BE2C (cell line): ENCODE data around the gene EEFSEC.

ENCODE experiments used
- DNase-seq: peaks from one replicate; pipeline ENCODE4 v3.0.0-alpha.2; 2020
- H3K27me3 ChIP-seq: fragments of 250-450 bp; sonication (Bioruptor Pico); 2 replicates; pipeline ENCODE4 v1.5.1; 2020; ENCODE audit warnings: mild to moderate bottlenecking
- H3K36me3 ChIP-seq: fragments of 250-450 bp; sonication (Bioruptor Pico); 2 replicates; pipeline ENCODE4 v1.5.1; 2020; ENCODE audit warnings: mild to moderate bottlenecking
- H3K4me1 ChIP-seq: fragments of 250-450 bp; sonication (Bioruptor Pico); 2 replicates; pipeline ENCODE4 v1.5.1; 2020
- H3K4me3 ChIP-seq: 2 replicates; pipeline ENCODE4 v1.5.1; 2011; ENCODE audit warnings: low read depth, low read length
- H3K9me3 ChIP-seq: fragments of 250-450 bp; sonication (Bioruptor Pico); 2 replicates; pipeline ENCODE4 v1.5.1; 2020
- TF ChIP-seq, protein P1 (sequence below): IDR thresholded peaks from 2 replicates; pipeline ENCODE4 v1.5.1; 2012; ENCODE audit warnings: mild to moderate bottlenecking, low read depth, low read length

Gene EEFSEC

DNA sequence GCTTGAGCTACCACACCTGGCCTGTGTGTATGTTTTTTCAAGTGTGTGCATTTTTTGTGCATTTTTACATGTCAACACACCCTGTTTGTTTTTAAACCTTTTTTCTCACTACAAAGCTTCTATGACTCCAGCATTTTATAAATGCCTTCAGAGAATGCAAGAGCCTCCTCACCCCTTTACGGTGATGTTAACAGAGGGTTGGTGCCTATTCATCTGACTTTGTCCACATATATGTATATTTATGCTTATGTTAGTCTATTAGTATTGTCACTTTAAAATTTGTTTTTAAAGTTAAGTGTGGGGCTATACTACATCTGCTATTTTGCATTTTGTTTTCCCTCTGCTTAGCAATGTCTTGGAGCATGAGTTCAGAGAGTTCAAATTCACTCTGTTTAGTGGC is 45.8 kb downstream of the EEFSEC start:
- Histone ChIP-seq H3K4me3 (no peak overlapping the region), H3K9me3 (no peaks in the 10 kb centered on the region), H3K4me1 (peaks cover 12% of the 10 kb centered on the region), H3K27me3 (no peaks in the 10 kb centered on the region), H3K36me3 (no peaks in the 10 kb centered on the region)
- TF ChIP-seq, protein P1, sequence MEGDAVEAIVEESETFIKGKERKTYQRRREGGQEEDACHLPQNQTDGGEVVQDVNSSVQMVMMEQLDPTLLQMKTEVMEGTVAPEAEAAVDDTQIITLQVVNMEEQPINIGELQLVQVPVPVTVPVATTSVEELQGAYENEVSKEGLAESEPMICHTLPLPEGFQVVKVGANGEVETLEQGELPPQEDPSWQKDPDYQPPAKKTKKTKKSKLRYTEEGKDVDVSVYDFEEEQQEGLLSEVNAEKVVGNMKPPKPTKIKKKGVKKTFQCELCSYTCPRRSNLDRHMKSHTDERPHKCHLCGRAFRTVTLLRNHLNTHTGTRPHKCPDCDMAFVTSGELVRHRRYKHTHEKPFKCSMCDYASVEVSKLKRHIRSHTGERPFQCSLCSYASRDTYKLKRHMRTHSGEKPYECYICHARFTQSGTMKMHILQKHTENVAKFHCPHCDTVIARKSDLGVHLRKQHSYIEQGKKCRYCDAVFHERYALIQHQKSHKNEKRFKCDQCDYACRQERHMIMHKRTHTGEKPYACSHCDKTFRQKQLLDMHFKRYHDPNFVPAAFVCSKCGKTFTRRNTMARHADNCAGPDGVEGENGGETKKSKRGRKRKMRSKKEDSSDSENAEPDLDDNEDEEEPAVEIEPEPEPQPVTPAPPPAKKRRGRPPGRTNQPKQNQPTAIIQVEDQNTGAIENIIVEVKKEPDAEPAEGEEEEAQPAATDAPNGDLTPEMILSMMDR = no peak
- DNase-seq = no peak

- Histone ChIP-seq H3K9me3 (no peaks in the 10 kb centered on the region), H3K27me3 (no peaks in the 10 kb centered on the region), H3K36me3 (no peaks in the 10 kb centered on the region), H3K4me1 (no peaks in the 10 kb centered on the region), H3K4me3 (no peak overlapping the region)
- TF ChIP-seq, protein P1 = no peak
- DNase-seq = no peak
Observed at GRCh38 chr3:128201158-128201755, 48.0 kb downstream of the EEFSEC start.

- Histone ChIP-seq H3K9me3 (no peaks in the 10 kb centered on the region), H3K4me3 (no peak overlapping the region), H3K27me3 (no peaks in the 10 kb centered on the region), H3K36me3 (no peaks in the 10 kb centered on the region), H3K4me1 (0 out of 2 replicates have a peak, but pooled peaks cover 5% of the 10 kb centered on the region)
- TF ChIP-seq, protein P1 = no peak
- DNase-seq = no peak
Observed at GRCh38 chr3:128203169-128203568, 49.9 kb downstream of the EEFSEC start.

DNA sequence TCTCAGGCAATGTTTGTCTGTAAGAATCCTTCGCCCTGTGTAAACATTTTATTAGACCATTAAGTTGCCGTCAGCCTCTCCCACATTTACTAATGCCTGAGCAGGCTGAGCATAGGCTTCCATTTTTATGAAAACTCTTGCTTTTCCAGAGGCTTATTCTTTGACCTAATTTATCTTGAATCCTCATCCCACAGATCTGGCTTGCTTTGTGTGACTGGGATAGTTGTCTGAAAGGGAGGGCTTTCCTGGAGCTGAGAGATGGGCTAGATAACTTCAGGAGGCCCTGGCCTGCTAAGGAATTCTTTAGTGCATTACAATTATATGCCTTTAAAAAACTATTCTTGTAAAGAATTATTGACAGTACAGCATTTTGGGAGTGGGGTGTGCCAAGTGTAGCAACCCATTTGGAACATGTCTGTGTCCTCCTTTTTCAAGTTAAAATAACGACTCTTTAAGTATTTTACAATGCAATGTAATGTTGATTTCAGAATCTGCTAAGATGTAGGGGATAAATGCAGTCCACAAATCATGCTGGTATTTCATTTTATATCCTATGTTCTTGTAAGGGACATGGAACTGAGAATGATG is 52.4 kb downstream of the EEFSEC start:
- TF ChIP-seq, protein P1 = no peak
- Histone ChIP-seq H3K4me1 (0 out of 2 replicates have a peak, but pooled peaks cover 5% of the 10 kb centered on the region), H3K4me3 (no peak overlapping the region), H3K27me3 (no peaks in the 10 kb centered on the region), H3K36me3 (no peaks in the 10 kb centered on the region), H3K9me3 (no peaks in the 10 kb centered on the region)
- no peak for DNase-seq

- TF ChIP-seq, protein P1 = no peak
- no peak overlapping the region for H3K4me3 ChIP-seq
- no peaks in the 10 kb centered on the region for H3K36me3 ChIP-seq
- no peak for DNase-seq
- no peaks in the 10 kb centered on the region for H3K27me3 ChIP-seq
- no peaks in the 10 kb centered on the region for H3K9me3 ChIP-seq
- H3K4me1 ChIP-seq = 0 out of 2 replicates have a peak, but pooled peaks cover 5% of the 10 kb centered on the region
Observed at GRCh38 chr3:128207951-128208350, 54.7 kb downstream of the EEFSEC start.

DNA sequence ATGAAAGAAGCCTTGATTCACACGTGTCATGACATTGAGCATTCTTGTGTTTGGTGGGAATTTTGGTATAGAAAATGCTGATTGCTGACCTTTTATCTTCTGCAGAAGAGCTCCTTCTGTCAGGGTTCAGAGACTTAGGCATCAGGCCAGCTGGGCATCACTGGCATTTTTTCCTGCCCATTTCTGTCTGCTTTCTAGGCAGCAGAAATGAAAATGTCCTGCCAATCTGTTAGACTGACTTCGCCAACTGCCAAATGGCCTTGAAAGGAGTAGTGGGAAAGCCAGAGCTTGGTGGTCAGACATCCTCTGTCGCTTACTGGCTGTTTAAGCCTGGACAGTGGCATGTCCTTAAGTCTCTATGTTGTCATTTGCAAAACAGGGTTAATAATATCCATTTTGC is 57.4 kb downstream of the EEFSEC start:
- Histone ChIP-seq H3K9me3 (no peaks in the 10 kb centered on the region), H3K4me3 (no peak overlapping the region), H3K36me3 (no peaks in the 10 kb centered on the region), H3K4me1 (0 out of 2 replicates have a peak, but pooled peaks cover 5% of the 10 kb centered on the region), H3K27me3 (no peaks in the 10 kb centered on the region)
- TF ChIP-seq, protein P1 = no peak
- DNase-seq = no peak
